Mucosa of descending colon (tissue), 3 donors: ENCODE data around the gene ELOVL3. TPM values are rescaled to one million over a fixed set of nuclear protein-coding genes. Genes with fewer than 3 reads are reported as not detected.
"Not testable (repeated sequence)": the region's sequence is repeated elsewhere in the genome, so short reads cannot be mapped to it uniquely, and the experiment has no call there.

Experiments used
- ATAC-seq: fragments of 200-7000 bp; cut with Tn5 transposase; one replicate; pipeline ENCODE4 v1.9.1; 2020; ENCODE audit warnings: mild to moderate bottlenecking, moderate library complexity
- DNase-seq, 3 donors: peaks; one replicate each; pipeline ENCODE4 v3.0.0-alpha.2; 2020
- H3K36me3 ChIP-seq: fragments of 200-600 bp; one replicate; pipeline ENCODE4 v1.8.0; 2021; ENCODE audit warnings: low read depth, mild to moderate bottlenecking
- H3K4me1 ChIP-seq: fragments of 200-600 bp; one replicate; pipeline ENCODE4 v1.8.0; 2021; ENCODE audit warnings: low read depth, mild to moderate bottlenecking
- H3K4me3 ChIP-seq: fragments of 200-600 bp; one replicate; pipeline ENCODE4 v1.8.0; 2021; ENCODE audit warnings: mild to moderate bottlenecking
- H3K9me3 ChIP-seq: fragments of 200-600 bp; one replicate; pipeline ENCODE4 v1.8.0; 2021; ENCODE audit warnings: mild to moderate bottlenecking
- intact Hi-C, 2 donors: fragments of 100-400 bp; cut with DNase I in 1 of 2; cut with micrococcal nuclease in 1 of 2; formaldehyde crosslinking; loops; one replicate each; pipeline versions ENCODE4 v1.11.0 to v1.11.1; 2022; cut with DNase I, micrococcal nuclease
- total RNA-seq, 3 donors: library from RNA; stranded (reverse); fragmentation: NEBNext Ultra II Directional in 2 of 3; extraction: Animal tissue kit (Norgen Biotek cat#: 25700) in 2 of 3; gene quantifications; one replicate each; pipeline versions ENCODE4 v1.2.1 to v1.2.4, GENCODE V29; 2021 to 2023
- TF ChIP-seq, protein P1 (sequence below): fragments of 200-600 bp; IDR thresholded peaks from one replicate; pipeline ENCODE4 v1.8.0; 2022; ENCODE audit warnings: antibody characterized with exemption, mild to moderate bottlenecking
- donor health status: DM: no; HTN: no; CAD: no; lungs with moderate emphysema.
- donor health status: DM: no; HTN: no; CAD: no.
- donor health status: DM: no; HTN: yes; CAD: no.

The ELOVL3 gene
- total RNA-seq, 3 donors from 2014 or later, result 0.22 TPM; not detected in 2

DNA sequence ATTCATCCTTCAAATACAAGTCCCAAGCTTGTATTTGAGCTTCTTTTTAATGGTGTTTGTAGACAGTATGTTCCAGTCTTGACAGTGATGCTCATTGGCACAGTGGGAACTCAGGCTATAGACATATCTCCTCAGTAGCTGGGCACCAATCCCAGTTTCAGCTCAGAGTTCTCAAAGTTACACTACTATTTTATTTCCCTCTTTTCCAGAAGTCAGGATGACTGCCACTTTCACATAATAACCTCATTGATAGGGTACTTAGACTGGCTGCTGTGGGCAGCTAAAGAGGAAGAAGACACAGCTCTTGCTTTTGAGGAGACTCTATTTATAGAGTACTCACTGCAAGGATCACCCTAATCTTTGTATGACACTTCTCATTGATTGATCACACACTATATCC is 21.6 kb downstream of the ELOVL3 start:
- intact Hi-C loops, result no loop called here
- TF ChIP-seq, protein P1, sequence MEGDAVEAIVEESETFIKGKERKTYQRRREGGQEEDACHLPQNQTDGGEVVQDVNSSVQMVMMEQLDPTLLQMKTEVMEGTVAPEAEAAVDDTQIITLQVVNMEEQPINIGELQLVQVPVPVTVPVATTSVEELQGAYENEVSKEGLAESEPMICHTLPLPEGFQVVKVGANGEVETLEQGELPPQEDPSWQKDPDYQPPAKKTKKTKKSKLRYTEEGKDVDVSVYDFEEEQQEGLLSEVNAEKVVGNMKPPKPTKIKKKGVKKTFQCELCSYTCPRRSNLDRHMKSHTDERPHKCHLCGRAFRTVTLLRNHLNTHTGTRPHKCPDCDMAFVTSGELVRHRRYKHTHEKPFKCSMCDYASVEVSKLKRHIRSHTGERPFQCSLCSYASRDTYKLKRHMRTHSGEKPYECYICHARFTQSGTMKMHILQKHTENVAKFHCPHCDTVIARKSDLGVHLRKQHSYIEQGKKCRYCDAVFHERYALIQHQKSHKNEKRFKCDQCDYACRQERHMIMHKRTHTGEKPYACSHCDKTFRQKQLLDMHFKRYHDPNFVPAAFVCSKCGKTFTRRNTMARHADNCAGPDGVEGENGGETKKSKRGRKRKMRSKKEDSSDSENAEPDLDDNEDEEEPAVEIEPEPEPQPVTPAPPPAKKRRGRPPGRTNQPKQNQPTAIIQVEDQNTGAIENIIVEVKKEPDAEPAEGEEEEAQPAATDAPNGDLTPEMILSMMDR, result no peak
- Histone ChIP-seq H3K9me3 (no peaks in the 10 kb centered on the region), H3K4me1 (peaks cover 44% of the 10 kb centered on the region), H3K36me3 (no peaks in the 10 kb centered on the region), H3K4me3 (no peak overlapping the region)
- ATAC-seq (no peak), DNase-seq (no peak)

DNA sequence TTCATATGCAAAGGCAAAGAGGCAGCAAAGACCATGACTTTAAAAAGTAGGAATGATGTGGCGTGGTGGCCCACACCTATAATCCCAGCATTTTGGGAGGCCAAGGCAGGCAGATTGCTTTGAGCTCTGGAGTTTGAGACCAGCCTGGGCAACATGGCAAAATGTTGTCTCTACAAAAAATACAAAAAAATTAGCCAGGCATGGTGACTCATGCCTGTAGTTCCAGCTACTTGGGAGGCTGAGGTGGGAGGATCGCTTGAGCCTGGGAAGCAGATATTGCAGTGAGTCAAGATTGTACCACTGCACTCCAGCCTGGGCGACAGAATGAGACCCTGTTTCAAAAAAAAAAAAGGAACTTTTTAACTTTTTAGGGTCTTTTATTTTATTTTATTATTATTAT is 26.4 kb downstream of the ELOVL3 start:
- intact Hi-C loops, ATAC-seq, H3K4me3 ChIP-seq, H3K36me3 ChIP-seq, H3K9me3 ChIP-seq, DNase-seq: not testable (repeated sequence)
- H3K4me1 ChIP-seq, result peaks cover 25% of the 10 kb centered on the region

DNA sequence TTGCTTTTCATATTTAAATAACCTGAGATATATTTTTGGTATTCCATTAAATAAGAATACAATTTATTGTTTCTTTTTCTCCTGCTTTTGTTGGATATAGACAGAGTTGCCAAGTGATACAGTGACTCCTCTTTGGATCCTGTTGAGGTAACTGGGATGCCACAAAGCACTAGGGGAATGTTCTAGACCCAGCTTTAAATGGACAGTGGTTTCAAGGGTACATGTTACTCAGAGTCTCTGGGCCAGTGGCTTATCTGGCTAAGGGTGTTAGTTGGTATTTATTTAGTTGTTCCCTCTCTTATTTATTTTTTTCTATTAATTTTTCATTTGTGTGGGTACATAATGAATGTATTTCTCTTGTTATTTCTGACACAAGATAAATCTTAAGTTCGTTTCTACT is 28.3 kb downstream of the ELOVL3 start:
- intact Hi-C loops, result no loop called here
- ATAC-seq, result no peak
- TF ChIP-seq, protein P1, result no peak

DNA sequence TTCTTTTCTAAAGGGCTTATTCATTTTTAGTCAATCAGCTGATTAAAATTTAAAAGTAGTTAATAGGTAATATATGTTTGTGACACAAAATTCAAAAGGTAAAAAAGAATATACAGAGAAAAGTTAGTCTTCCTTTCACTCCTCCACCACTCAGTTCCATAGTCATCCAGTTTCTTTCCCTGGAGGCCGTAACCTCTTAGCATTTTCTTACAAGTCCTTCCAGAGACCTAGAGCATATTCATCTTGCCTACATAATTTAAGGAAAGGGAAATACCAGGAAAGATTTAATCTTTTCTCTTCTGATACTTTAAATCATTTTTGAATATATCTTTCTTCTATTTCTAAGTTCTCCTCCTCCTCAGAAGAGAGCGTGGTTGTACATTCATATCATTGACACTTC is 29.3 kb downstream of the ELOVL3 start:
- H3K4me1 ChIP-seq, result peaks cover under 1% of the 10 kb centered on the region
- H3K36me3 ChIP-seq, result peaks cover 4% of the 10 kb centered on the region
- TF ChIP-seq, protein P1, result no peak
- no peak overlapping the region for H3K4me3 ChIP-seq
- intact Hi-C loops, result no loop called here
- DNase-seq (no peak), ATAC-seq (no peak)
- no peaks in the 10 kb centered on the region for H3K9me3 ChIP-seq

More for the DNA sequence above, 28.3 kb downstream of the ELOVL3 start:
- H3K9me3 ChIP-seq, result no peaks in the 10 kb centered on the region
- no peak for DNase-seq
- no peaks in the 10 kb centered on the region for H3K36me3 ChIP-seq
- no peak overlapping the region for H3K4me3 ChIP-seq
- H3K4me1 ChIP-seq, result peaks cover 10% of the 10 kb centered on the region

DNA sequence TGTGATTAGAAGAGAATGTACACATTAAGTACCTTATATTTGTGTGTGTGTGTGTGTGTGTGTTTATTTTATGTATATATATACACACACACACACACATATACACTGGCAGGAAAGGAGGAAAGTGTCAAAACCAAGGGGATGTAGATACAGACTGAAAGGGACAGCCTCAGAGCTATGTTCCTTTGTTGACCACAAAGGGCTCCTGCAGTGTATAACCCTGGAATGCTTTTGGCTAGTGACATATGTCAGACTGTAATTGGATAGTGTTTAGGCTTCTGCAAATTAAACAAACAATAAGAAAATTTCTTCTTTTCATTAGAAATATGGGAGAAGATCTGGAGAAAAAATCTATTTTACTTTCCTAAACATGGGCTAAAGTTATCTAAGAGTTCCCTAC is 35.1 kb downstream of the ELOVL3 start:
- Histone ChIP-seq H3K4me1 (no peaks in the 10 kb centered on the region), H3K36me3 (peaks cover 4% of the 10 kb centered on the region), H3K9me3 (no peaks in the 10 kb centered on the region), H3K4me3 (no peak overlapping the region)
- DNase-seq (no peak), ATAC-seq (no peak)
- intact Hi-C loops, result no loop called here
- TF ChIP-seq, protein P1, result no peak

DNA sequence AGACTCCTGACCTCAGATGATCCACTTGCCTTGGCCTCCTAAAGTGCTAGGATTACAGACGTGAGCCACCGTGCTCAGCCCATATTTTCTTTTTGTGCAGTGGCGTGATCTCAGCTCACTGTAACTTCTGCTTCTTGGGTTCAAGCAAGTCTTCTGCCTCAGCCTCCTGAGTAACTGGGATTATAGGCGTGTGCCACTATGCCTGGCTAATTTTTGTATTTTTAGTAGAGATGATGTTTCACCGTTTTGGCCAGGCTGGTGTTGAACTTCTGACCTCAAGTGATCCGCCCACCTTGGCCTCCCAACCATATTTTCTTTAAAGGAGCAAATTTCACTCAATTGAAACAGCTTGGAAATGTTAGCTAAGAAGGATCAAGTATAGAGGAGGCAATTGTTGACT is 35.7 kb downstream of the ELOVL3 start:
- H3K4me3 ChIP-seq, result no peak overlapping the region
- intact Hi-C loops, result no loop called here
- H3K4me1 ChIP-seq, result no peaks in the 10 kb centered on the region
- no peak for DNase-seq
- H3K9me3 ChIP-seq, result no peaks in the 10 kb centered on the region
- H3K36me3 ChIP-seq, result peaks cover 4% of the 10 kb centered on the region
- TF ChIP-seq, protein P1, result no peak
- no peak for ATAC-seq
